Fibroblast of lung (primary cell): ENCODE measurements around the gene DEPP1.

Experiments used
- EZH2 ChIP-seq: IDR thresholded peaks from 2 replicates; pipeline ENCODE4 v1.5.1; 2012; ENCODE audit warnings: low read length, control low read depth, mild to moderate bottlenecking; ENCODE audit errors: missing control alignments
- TF ChIP-seq, protein P1 (sequence below), 2 donors: IDR thresholded peaks in 1 of 2; conservative IDR thresholded peaks in 1 of 2; 1 replicate in 1 of 2; 2 replicates in 1 of 2; pipeline ENCODE4 v1.5.1; 2011 to 2012; ENCODE audit warnings: low read length in 2 of 2, control low read depth in 1 of 2, inconsistent platforms in 1 of 2, low read depth in 1 of 2, mild to moderate bottlenecking in 1 of 2

- TF ChIP-seq, protein P1, sequence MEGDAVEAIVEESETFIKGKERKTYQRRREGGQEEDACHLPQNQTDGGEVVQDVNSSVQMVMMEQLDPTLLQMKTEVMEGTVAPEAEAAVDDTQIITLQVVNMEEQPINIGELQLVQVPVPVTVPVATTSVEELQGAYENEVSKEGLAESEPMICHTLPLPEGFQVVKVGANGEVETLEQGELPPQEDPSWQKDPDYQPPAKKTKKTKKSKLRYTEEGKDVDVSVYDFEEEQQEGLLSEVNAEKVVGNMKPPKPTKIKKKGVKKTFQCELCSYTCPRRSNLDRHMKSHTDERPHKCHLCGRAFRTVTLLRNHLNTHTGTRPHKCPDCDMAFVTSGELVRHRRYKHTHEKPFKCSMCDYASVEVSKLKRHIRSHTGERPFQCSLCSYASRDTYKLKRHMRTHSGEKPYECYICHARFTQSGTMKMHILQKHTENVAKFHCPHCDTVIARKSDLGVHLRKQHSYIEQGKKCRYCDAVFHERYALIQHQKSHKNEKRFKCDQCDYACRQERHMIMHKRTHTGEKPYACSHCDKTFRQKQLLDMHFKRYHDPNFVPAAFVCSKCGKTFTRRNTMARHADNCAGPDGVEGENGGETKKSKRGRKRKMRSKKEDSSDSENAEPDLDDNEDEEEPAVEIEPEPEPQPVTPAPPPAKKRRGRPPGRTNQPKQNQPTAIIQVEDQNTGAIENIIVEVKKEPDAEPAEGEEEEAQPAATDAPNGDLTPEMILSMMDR (conservative IDR thresholded peaks at IDR 0.05 in 1 of 2, IDR thresholded peaks at IDR 0.05 in 1 of 2; ENCODE audit: low read depth in 1 of 2, low read length in 2 of 2) = no peak
- no peak for TF ChIP-seq EZH2
Measured at GRCh38 chr10:44950326-44951225, 28.0 kb downstream of the DEPP1 start.
